SK-N-SH treated with all-trans-retinoic acid at 6 μM for 48 hours (cell line): ENCODE results near the gene EMC8.

Source experiments
- OSR1 ChIP-seq: fragments of 250-450 bp; sonication (Bioruptor Pico); IDR thresholded peaks from 2 replicates; pipeline ENCODE4 v1.8.0; 2022; ENCODE audit warnings: moderate library complexity, mild to moderate bottlenecking, inconsistent platforms
- PATZ1 ChIP-seq: fragments of 250-450 bp; sonication (Bioruptor Pico); IDR thresholded peaks from 2 replicates; pipeline ENCODE4 v1.8.0; 2020; ENCODE audit warnings: mild to moderate bottlenecking, moderate library complexity, borderline replicate concordance

GRCh38 chr16:85819771-85820170, 20.4 kb upstream of the EMC8 start:
- TF ChIP-seq PATZ1 = no peak
- no peak for TF ChIP-seq OSR1 (CRISPR knock-in tag)
